Camera-type eye (tissue), 1 donor: ENCODE results near the gene KRT78. TPM values are rescaled to one million over a fixed set of nuclear protein-coding genes. Genes with fewer than 3 reads are reported as not detected.

Source experiments
- total RNA-seq: library from RNA; depleted of rRNA; stranded (reverse); fragments of >200 nt; gene quantifications from one replicate; pipeline ENCODE4 v1.2.3, GENCODE V29; 2014

Gene KRT78
- total RNA-seq = 2.6 TPM

GRCh38 chr12:52848661-52849255, at the start of gene KRT78:
KRT78 (minus strand) TSS chr12:52848994; CDS start chr12:52848930, 64 bp downstream.

GRCh38 chr12:52833922-52834726, 14.7 kb downstream of the KRT78 start, which contains the start of gene KRT79:
KRT79 (minus strand) TSS chr12:52834311; CDS start chr12:52834260, 51 bp downstream.

GRCh38 chr12:52813885-52814709, 34.7 kb downstream of the KRT78 start, which contains the start of gene KRT4:
KRT4 (minus strand) TSS chr12:52814116; CDS start chr12:52814058, 58 bp downstream.

GRCh38 chr12:52795694-52796428, 52.9 kb downstream of the KRT78 start, which contains the start of gene KRT3:
KRT3 (minus strand) TSS chr12:52796117; CDS start chr12:52796042, 75 bp downstream.

Other genes with a start within 250 kb of the KRT78 start
- not detected for gene KRT72, start 247.5 kb downstream of the KRT78 start, total RNA-seq
- gene KRT73, start 230.4 kb downstream of the KRT78 start, total RNA-seq = not detected
- gene KRT2, start 196.8 kb downstream of the KRT78 start, total RNA-seq = not detected
- 0.82 TPM for gene KRT1, start 168.6 kb downstream of the KRT78 start, total RNA-seq
- gene KRT77, start 145.5 kb downstream of the KRT78 start, total RNA-seq = 1.2 TPM
- not detected for gene KRT76, start 71.6 kb downstream of the KRT78 start, total RNA-seq
- gene KRT3, start 52.9 kb downstream of the KRT78 start, total RNA-seq = 5.7 TPM
- 73.4 TPM for gene KRT4, start 34.9 kb downstream of the KRT78 start, total RNA-seq
- gene KRT79, start 14.7 kb downstream of the KRT78 start, total RNA-seq = 0.66 TPM
- gene KRT8, start 56.1 kb upstream of the KRT78 start, total RNA-seq = 21.5 TPM
- gene KRT18, start 100.1 kb upstream of the KRT78 start, total RNA-seq = 29.0 TPM
- gene EIF4B, start 157.5 kb upstream of the KRT78 start, total RNA-seq = 622 TPM
- gene TNS2, start 201.1 kb upstream of the KRT78 start, total RNA-seq = 52.0 TPM
- gene SPRYD3, start 230.4 kb upstream of the KRT78 start, total RNA-seq = 24.6 TPM
- gene IGFBP6, start 248.7 kb upstream of the KRT78 start, total RNA-seq = 116 TPM